Activated T-cell treated with anti-CD3 and anti-CD28 coated beads for 1 hour (primary cell): ENCODE measurements around the gene GPHN.
A peak's percentile ranks its signal among the peaks of the same experiment; 100 is the strongest.
"Not testable (repeated sequence)": the region's sequence is repeated elsewhere in the genome, so short reads cannot be mapped to it uniquely, and the experiment has no call there.

Experiments
- DNase-seq: peaks from one replicate; pipeline ENCODE4 v3.0.0-alpha.2; 2020; ENCODE audit warnings: low read depth

GPHN gene

DNA sequence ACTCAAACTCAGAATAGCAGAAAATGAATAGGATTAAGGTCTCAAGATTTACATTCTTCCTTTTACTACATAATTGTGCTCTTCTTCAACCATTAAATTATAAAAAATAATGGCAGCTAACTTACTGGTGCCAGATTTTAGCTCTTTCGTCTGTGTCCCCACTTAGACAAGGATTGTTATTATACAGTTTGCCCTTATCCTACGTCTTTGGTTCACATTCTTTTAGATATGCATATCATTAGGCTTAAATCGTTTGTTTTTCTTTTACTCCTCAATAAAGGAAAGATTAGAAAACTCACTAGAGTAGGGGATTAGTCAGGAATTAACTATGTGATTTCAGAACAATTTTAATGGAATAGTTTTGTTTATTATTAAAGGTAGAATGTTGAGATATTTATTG, 551.6 kb downstream of the GPHN start:
- no peak for DNase-seq

DNA sequence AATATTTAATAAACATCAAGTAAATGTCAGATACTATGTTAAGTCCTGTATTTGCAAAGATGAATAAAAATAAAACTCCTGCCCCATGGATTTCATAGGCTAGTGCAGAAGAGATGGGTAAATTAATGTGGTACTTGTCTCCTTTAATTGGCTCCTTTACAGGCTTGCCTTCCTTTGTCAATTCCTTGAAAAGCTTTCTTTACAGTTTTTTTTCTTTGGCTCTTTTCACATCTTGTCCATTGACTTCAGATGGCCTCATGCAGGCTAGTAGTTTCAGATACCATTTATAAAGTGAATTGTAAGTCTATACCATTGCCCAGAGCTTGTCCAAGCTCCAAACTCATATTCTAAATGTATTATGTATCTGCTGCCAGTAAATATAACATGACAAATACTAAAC, 552.6 kb downstream of the GPHN start:
- no peak for DNase-seq

DNA sequence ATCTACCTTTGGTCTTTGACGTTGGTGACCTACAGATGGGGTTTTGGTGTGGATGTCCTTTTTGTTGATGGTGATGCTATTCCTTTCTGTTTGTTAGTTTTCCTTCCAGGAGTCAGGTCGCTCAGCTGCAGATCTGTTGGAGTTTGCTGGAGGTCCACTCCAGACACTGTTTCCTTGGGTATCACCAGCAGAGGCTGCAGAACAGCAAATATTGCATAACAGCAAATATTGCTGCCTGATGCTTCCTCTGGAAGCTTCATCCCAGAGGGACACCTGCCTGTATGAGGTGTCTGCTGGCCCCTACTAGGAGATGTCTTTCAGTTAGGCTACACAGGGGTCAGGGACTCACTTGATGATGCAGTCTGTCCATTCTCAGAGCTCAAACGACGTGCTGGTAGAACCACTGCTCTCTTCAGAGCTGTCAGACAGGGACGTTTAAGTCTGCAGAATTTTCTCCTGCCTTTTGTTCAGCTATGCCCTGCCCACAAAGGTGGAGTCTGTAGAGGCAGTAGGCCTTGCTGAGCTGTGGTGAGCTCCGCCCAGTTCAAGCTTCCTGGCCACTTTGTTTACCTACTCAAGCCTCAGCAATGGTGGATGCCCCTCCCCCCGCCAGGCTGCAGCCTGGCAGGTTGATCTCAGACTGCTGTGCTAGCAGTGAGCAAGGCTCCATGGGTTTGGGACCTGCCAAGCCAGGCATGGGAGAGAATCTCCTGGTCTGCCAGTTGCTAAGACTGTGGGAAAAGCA, 559.3 kb downstream of the GPHN start:
- not testable (repeated sequence) for DNase-seq

DNA sequence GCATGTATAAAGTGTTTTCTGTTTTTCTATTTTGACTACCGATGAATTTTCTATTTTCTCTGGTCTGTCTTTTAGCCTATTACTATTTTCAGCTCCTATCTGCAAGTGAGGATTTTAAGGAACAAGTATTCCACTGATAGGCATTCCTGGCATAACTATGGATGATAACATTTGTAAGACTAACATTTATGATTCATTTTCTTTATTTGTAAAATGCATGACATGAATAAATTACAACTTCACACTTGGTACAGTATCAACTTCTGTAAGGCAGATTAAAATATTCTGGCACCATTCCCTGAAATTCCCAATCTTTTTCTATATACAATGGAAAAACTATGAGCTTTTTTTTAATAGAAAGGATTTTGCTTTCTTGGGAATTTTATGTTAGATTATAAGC, 560.3 kb downstream of the GPHN start:
- DNase-seq = no peak

DNA sequence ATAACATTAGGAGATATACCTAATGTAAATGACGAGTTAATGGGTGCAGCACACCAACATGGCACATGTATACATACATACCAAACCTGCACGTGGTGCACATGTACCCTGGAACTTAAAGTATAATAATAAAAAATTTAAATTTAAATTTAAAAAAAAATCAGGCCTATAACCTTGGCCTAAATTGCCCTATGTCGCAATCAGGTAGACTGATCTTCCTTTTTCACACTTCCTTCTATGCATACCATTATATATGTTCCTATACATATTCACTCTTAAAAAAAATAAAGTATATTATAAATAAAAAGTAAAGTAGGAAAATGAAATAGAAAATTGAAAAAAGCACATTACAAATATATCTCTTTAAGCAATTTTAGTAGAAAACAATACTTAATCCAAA, 563.6 kb downstream of the GPHN start:
- no peak for DNase-seq

DNA sequence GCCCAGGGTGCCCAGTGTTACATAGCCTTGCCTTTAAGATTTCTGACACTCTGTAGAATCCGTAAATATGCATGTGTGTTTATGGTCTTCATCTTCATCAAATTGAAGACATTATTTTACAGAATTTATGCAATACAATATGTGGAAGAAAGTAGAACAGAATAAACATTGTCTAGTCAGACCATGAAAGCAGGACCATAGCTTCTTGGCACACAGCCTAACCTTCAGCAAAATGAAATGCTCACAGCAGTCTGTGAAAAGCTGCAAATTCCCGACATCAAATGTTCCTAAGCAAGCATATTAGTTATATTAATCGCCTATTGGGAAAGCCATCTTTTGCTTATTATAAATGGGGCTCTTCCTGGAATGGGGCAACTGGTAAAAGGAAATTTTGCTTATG, 570.0 kb downstream of the GPHN start:
- no peak for DNase-seq

DNA sequence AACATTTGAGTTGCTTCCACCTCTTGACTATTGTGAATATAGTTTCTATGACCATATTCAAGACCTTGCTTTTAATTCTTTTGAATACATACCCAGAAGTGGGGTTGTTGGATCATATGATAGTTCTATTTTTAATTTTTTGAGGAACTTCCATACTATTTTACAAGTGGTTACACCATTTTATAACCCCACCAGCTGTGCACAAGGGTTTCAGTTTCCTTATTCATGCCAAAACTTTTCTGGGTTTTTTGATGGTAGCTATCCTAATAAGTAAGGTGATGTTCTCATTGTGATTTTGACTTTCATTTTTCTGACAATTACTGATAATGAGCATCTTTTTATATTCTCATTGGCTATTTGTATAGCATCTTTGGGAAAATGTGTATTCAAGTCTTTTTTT, 571.9 kb downstream of the GPHN start:
- no peak for DNase-seq

DNA sequence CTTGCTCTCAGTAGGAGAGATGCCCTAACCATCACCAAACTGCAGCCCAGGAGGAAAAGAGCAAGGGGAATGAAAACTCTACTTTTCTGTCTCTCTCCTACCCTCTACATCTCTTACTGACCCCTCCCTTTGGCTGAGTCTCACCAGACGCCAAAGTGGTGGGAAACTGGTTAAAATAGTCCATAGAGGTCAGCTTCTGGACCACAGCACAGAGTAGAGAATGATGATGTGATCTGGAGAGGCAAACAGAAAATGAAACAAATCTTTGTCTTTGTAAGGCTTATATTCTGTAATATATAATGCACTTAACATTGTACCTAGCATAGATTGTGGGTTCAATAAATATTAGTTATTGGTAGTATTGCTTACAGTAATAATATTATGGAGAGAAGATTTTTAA, 600.3 kb downstream of the GPHN start:
- DNase-seq = no peak

DNA sequence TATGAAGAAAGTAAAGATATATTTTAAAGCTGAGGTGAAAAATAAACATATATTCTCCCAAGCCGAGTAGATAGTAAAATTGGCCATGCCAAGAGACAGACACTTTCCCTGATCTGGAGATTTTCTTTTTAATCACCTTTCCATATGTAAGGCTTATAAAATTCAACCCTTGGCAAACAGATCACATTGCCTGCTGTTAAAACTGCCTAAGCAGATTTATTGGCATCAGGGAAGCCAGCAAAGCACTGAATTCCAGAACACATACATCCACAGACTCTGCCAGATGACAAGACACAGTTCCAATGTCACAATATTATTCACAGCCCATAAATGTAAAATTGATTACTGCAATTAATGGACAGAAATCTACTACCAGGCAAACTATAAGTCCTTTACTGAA, 603.1 kb downstream of the GPHN start:
- no peak for DNase-seq

DNA sequence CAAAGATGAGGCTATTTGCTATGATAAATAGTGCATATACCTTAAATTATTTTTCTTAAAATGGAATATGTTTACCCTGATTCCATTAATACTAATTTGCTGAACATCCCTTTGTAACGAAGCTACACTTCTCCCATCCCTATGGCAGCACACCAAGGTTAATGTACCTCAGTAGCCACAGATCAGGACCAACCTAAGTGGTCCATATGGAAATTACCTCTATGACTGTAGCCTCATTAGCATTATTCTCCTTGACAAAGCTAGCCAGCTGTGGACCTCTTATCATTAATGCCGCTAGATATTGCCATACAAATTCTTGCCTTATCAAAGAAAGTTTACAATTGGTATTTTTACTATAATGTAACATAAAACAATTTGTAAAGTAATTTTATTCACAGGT, 604.4 kb downstream of the GPHN start:
- DNase-seq = no peak

DNA sequence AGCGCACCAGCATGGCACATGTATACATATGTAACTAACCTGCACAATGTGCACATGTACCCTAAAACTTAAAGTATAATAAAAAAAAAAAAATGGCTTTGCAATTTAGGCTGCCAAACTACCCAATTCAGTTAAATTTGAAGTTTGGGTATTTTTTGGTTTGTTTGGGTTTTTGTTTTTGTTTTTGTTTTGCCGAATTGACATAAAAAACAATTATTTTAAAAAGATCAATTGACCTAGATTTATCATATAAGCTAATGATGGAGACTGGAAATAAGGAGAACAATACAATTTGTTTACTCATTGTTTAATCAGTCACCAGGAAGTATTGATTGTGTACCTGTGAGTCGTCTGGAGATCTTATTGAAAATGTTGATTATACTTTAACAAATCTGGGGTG, 619.2 kb downstream of the GPHN start:
- no peak for DNase-seq

DNA sequence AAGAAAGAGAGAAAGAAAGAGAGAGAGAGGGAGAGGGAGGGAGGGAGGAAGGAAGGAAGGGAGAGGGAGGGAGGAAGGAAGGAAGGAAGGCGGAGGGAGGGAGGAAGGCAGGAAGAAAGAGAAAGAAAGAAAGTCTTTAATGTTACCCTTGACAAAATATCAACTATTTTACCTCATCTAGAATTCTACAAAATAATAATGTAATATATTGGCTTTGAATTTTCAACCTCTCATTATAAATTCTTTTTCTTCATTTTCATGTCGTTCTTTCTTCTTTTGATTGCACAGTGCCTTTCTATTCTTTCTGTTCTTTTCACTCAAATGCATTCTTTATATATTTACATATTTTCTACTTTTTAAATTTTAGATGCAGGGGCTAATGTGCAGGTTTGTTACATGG, 621.8 kb downstream of the GPHN start:
- no peak for DNase-seq

DNA sequence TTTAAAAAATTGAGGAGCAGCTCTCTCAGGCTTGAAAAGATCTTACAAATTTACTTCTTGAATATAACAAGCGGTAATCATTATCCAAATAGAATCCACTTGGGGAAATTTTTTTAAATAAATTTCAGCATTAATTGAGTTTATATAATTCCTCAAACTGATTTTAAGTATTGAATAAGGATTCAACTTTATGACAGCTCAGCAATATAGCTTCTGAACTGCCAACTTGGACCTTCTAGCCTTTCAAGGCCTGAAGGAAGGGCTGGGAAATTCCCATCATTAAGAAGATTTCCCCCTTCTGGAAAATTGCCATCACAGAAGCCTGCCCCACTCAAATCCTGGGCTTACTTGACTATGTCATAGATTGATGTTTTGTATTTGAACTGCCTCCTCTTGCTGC, 623.7 kb downstream of the GPHN start:
- DNase-seq = no peak

DNA sequence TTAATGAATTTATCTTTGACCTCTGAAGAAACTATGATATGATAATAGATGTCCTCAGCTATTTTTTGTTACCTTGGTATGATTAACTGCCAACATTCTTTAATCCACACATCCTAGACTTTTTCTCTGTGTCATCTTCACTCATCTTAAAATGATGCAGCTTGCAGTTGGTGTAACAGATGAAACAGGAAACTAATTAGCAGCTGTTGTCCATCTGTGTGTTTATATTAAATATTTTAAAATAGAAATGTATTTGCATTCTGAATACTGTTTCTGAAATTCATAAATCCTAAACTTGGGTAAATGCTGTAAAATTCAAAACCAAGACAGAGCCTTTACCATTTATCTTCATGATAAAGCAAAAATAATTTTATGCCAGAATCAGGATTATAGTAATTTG, 625.2 kb downstream of the GPHN start:
- DNase-seq = no peak

DNA sequence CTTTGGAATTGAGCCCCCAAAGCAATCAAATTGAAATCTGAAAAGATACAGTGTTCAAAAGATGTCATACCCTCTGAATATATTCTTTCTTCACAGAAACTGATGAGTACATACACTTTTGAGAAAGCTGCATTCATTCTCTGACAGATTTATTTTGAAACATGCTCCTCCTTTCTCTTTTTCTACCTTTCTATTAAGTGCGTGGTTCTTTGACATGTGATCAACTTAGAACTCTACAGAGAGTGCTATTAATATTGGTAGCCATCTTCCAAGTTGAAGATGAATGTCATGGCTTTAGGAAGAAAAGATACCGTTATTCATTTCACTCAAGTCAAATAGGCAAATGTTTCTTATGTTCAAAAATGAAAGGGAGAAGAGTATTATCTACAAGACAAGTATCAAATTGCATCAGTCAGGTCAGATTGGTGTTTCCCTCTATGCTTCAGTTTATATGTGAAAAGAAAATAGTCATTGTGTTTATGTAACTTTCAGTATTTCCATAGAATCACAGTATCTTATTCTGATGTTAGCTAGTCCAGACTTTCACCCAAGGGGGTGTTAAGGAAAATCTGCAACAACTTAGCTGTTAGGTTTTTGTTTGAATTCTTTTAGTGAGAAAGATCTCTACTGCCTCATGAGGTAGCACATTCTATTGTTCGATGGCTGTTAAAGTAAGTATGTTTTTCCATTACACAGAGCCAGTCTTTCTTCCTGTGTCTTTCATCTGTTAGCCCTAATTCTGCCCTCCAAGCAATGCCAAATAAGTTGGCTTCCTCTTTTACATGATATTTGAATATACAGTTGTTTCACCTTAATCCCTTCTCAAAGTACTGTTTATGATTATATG, 625.9 kb downstream of the GPHN start:
- DNase-seq = no peak

DNA sequence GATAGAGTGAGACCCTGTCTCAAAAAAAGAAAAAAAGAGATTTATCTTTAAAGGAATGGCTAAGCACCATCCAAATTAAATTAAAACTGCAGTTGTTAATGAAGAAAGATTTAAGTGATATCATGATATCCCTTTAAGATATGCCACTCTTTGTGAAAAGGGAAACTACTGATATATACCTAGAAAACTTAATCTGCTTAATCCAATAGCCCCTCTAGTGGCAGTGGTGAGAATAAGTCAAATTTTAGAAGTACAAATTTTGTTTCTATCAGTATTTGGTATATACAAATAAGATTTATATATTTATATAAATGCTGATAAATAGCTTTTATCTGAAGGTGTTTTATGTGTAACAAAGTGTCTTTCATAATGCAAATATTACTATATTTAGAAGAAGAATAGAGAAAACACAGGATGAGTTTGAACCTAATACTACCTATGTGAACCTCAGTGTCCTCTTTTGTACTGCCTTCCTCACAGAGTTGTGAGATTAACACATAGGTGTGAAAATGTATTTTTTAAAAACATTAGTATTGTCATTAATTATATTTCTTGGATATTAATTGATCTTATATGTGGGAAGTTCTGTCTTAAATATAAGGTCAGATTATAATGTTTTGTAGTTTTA, 629.9 kb downstream of the GPHN start:
- DNase-seq = no peak

DNA sequence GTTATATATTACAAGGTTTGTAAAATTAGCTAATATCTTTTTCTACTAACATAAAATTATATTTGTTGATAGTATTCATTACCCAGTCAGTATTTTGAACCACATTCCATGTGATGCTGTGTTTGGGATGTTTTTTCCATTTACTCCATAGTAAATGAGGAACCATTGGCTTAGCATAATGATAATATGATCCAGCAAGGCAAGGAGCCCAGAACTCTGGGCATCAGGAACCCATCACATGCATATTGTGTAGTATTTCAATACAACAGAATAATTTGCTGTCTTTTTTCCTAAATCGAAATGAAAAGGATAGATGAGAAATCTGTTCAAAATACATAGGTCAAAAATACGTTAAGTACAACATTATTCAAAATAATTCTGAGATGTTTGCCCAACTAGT, 632.6 kb downstream of the GPHN start:
- no peak for DNase-seq

DNA sequence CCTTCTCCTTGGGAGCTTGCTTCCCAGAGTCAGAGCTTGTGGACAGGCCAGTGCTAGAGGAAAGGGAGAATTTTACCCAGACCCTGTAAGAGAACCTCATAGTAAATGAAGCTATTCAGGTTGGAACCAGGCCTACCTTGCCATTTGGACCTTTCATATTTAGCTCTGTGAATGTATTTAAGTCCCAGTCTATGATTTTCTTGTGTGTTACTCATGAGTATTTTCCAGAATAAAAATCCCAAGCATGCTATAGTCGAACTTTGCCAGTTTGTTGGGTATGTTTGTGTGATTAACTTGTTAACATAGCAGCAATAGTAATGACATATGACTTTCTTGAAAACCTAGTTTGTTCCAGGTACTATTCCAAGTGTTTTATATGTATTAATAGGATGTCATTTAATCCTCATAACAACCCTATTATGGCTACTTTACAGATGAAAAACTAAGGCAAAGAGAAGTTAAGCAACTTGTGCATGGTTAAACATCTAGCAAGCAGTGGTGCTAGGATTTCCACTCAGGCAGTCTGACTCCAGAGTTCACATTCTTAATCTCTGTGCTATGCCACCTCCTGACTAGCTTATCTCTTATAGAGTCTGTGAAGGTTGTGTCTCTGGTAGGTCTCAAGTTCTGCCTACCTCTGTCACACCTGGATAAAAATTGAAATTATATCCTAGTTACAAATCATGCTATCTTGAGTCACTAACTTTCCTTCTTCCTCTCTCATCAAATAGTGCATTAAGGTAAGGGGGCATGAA, 633.4 kb downstream of the GPHN start:
- no peak for DNase-seq

DNA sequence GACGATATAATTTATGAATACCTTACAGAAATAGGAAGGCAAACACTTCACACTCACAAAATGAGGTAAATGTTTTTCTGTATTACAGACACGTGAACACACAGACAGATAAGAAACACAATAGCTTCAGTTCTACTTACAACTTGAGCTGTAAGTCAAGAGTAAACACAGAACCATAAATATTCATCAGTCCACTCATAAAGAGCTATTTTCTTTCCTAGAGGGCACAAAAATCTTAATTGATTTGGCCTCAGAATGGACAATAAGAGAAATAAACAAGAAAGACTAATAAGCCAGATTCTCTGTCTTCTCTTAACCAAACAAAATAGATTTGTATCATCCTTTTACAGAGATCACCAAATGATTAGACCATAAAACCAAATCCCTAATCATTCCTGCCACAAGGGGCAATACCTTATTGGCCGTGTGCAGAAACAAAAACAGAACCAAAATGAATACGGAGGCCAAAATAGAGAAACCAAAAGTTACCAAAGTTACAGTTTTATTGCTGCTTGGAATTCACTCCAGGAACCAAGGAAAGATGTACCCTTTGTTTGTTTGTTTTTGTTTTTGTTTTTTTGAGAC, 643.2 kb downstream of the GPHN start:
- DNase-seq = no peak

DNA sequence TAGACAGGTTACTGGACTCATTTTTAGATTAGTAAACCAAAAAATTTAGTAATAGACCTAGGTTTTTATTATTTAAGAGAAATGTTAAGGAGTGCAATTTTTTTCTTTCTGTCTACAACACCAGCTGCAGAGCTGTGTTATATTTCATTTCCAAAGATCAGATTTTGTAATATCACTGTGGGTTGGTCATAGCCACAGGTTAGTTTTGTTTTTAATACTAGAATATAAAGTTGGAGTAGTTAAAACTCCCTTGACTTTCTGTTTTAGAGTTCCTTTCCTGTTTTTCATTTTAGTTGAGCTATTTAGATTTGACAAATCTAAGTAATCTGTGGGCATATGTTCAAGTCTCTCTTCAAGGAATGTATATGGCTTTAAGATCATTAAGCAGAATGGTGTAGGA, 650.6 kb downstream of the GPHN start:
- DNase-seq = no peak

DNA sequence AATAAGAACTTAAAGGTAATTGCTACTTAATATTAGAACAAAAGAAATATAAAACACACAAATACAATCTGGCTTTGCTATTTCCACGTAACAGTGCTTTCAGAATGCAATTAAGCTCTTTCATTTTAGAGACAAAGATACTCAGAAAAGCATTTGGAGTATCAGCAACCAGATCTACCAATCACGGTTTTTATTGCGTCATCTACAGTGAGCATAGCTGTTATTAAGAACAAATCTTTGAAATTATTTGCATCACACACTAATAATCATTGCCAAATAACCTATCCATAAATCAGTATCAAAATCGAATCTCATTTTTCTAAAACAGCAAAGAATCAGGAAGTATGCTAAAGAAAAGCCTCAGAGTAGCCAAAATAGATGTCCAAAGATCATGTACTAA, 654.4 kb downstream of the GPHN start:
- DNase-seq = no peak

DNA sequence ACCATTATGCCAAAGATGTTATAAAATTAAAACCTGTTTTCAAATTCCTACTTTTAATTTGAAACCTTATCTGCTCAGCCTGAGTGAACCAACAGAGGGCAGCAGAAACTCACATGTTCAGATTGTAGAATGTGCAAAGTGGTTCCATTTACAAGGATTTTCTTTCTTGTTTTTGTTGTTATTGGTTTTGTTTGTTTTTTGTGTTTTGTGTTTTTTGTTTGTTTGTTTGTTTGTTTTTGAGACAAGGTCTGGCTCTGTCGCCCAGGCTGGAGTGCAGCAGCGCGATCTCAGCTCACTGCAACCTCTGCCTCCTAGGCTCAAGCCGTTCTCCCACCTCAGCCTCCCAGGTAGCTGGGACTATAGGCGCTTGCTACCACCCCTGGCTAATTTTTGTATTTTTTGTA, 658.5 kb downstream of the GPHN start:
- DNase-seq = peak; percentile 7
